HEK293T (cell line): ENCODE results near the gene TMEM87B.

Experiments
- BHLHE40 ChIP-seq: fragments of 450-650 bp; IDR thresholded peaks from 2 replicates; pipeline ENCODE4 v1.6.1; 2016; ENCODE audit warnings: mild to moderate bottlenecking, moderate library complexity, borderline replicate concordance
- FOXM1 ChIP-seq: fragments of 450-650 bp; IDR thresholded peaks from 2 replicates; pipeline ENCODE4 v1.6.1; 2017; ENCODE audit warnings: mild to moderate bottlenecking, borderline replicate concordance
- SP1 ChIP-seq: fragments of 450-650 bp; IDR thresholded peaks from 2 replicates; pipeline ENCODE4 v1.6.1; 2017
- SUZ12 ChIP-seq: fragments of 450-650 bp; IDR thresholded peaks from 2 replicates; pipeline ENCODE4 v1.6.1; 2016; ENCODE audit warnings: mild to moderate bottlenecking

DNA sequence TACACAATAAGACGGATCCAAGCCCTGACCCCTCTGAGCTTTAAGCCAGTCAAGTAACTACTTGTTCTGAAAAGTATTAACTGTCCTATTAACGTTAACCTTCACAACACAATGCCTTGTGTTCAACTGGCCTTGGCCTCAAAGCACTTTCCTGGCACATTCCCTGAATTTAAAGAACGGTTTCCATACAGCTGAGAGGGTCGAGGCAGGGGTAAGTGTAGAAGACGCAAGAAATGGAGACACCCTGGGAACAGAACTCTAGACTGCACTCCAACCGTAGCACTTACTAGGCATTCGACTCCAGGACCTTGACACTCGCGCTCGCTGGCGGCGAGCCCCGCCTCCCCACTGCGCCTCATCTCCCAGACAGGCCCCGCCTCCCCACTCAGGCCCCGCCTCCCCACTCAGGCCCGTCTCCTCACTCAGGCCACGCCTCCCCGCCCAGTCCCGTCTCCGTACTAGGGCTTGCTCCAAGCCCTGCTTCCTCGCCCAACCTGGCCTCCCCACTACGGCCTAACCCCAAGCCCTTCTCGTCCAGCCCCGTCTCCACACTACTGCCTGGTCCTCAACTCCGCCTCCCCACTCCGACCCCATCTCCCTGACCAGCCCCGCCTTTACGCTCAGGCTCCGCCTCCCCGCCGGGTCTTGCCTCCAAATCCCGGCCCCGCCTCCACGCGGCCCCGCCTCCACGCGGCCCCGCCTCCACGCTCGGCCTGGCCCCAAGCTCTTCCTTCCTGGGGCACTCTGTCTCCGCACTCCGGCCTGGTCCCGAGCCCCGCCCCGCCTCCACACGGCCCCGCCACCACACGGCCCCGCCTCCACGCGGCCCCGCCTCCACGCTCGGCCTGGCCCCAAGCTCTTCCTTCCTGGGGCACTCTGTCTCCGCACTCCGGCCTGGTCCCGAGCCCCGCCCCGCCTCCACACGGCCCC, 887 bp upstream of the TMEM87B start:
- peak; percentile 48 for TF ChIP-seq SP1
- no peak for TF ChIP-seq SUZ12
- no peak for TF ChIP-seq FOXM1
- TF ChIP-seq BHLHE40, result no peak
